ENCODE data around the gene PIP5K1B.
"Not testable (repeated sequence)": the region's sequence is repeated elsewhere in the genome, so short reads cannot be mapped to it uniquely, and the experiment has no call there.

The PIP5K1B gene

DNA sequence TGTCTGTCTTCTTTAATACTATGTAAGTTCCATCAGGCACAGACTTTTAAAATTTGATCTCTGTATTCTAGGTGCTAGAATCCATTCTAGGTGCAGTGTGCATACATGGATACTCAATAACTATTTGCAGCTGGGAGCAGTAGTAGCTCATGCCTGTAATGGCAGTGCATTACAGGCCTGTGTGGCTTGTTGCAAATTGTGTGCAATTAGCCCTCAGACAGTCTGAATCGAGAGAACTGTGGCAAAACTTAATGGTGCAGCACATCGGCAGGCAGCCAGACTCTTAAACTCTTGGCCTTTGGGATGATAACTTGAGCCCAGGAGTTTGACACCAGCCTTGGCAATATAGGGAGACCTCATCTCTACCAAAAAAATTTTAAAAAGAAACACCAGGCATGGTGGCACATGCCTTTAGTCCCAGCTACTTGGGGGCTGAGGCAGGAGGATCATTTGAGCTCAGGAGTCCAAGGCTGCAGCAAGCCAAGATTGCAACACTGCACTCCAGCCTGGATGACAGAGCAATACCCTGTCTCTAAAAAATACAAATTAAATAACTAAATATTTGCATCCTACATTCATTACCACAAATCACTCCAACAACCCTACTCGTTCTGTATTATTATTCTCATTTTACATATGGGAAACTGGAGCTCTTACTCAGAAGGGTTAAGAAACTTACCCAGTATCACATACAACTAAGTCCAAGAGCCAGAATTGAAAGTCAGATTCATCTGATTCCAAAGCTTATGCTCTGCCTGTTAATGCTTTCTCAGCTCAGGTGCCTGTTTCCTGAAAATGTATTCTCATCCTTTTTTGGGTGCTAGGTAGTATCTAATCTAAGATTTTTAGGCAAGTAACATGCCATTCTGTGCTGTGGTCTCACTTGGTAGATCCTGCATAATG lies 278.7 kb downstream of the PIP5K1B start:
- DNase-seq (ENCODE audit: low read depth in 2 of 2) = no peak

DNA sequence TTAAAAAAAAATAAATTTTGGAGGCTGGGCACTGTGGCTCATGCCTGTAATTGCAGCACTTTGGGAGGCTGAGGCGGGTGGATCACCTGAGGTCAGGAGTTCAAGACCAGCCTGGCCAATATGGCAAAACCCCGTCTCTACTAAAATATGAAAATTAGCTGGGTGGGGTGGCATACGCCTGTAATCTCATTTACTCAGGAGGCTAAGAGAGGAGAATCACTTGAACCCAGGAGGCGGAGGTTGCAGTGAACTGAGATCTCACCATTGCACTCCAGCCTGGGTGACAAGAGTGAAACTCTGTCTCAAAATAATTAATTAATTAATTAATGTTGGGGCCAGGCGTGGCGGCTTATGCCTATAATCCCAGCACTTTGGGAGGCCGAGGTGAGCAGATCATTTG lies 281.9 kb downstream of the PIP5K1B start:
- DNase-seq (ENCODE audit: low read depth in 2 of 2) = not testable (repeated sequence)

- no peak for DNase-seq (ENCODE audit: low read depth in 2 of 2)
Observed at GRCh38 chr9:68991457-68991856, 286.4 kb downstream of the PIP5K1B start.

GRCh38 chr9:68995776-68996175 lies 290.7 kb downstream of the PIP5K1B start:
- no peak for DNase-seq (ENCODE audit: low read depth in 2 of 2)

DNA sequence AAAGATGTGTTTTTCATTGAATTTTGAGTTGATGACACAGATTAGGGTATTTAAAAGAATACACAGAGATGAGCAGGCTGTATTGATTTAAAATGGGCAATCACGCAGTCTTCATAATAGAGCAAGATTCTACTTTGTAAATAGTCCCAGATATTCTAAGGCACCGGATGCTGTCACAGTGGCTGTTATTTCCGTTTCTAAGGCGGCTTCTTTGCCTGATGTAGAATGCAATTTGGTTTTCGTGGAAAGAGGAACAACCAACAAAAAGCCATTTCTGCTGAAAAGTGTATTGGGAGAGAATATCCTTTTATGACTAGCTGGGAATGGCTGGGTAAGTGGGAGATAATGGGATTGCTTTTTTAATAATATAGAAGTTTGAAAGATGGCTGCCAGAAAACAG lies 291.4 kb downstream of the PIP5K1B start:
- no peak for DNase-seq (ENCODE audit: low read depth in 2 of 2)

DNA sequence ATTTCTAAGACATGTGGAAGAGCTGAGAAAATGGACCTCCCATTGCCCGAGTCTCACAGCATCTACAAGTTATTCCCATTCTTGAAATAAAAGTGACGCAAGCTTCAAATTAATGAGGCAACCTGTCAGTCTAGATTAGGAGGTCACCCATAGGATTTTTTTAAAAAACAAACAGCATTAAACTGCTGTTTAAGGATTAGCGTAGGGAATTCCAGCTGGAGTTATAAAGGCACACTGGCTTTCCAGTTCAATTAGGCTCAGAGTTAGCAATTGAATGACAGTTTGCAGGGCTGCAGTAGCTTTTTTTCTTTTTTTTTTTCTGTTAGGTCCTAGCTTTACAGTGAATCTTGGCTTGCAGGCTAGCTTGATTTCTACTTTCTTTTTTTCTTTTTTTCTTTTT lies 292.6 kb downstream of the PIP5K1B start:
- no peak for DNase-seq (ENCODE audit: low read depth in 2 of 2)

DNA sequence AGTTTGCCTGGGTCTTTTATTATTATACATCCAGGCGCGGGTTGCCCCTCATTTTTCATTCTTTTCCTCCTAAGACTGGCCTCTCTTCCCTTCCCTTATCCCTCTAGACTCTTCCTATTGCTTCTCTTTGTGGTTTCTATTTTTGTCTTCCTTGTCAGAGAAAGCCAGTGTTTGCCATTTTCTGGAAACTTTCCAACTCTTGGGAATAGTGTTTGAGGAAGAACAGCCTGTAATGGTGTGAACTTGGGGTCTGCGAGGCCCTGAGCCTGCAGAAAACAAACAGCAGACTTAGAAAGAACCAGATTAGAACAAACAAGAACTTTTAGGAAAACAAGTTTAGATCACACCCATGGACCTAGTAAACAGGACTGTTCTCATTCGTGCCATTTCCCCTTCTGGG lies 293.3 kb downstream of the PIP5K1B start:
- DNase-seq (ENCODE audit: low read depth in 2 of 2) = no peak

GRCh38 chr9:68998812-68999211 lies 293.8 kb downstream of the PIP5K1B start:
- no peak for DNase-seq (ENCODE audit: low read depth in 2 of 2)

- DNase-seq (ENCODE audit: low read depth in 2 of 2) = peak; percentile 39 to 60
Observed at GRCh38 chr9:68999393-69000105, 294.5 kb downstream of the PIP5K1B start.

DNA sequence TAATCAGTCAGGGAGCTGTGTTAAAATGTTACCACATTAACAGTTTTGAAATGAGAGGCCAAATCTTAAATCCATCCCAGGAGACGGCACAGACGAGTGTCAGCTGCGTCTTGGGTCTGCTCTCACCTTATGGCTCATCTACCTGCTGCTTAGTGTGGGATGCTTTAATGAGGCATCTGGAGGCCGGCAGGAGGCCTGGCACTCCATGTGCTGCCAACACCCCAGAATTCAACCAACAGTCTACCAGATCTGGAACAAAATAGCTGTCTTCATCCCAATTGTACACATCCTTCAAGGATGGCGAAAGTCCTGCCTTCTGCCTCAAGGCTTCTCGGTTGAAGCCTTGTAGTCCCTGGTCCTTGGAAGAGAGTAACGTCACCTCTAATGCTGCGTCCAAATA lies 296.9 kb downstream of the PIP5K1B start:
- DNase-seq (ENCODE audit: low read depth in 2 of 2) = no peak

GRCh38 chr9:69003051-69003450 lies 298.0 kb downstream of the PIP5K1B start:
- DNase-seq (ENCODE audit: low read depth in 2 of 2) = no peak

- DNase-seq (ENCODE audit: low read depth in 2 of 2) = no peak
Observed at GRCh38 chr9:69004836-69005235, 299.8 kb downstream of the PIP5K1B start.

DNA sequence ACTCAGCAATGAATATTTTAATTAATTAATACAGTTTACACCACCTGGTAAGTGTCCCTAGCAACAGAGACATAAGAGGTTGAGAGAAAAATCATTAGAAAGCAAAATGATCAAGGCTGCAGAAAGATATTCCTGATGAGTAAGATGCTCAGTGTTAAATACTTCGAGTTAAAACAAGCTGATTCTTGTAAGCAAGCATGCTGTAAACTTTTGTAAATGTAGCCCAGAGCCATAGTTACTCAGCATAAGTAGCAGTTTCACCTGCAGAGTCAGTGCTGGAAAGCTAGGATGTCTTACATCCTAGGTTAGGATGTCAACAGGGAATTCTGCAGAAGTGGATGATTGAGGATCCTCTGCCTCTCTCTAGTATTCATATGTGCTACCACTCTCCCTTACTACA lies 304.7 kb downstream of the PIP5K1B start:
- DNase-seq (ENCODE audit: low read depth in 2 of 2) = no peak

- DNase-seq (ENCODE audit: low read depth in 2 of 2) = no peak
Observed at GRCh38 chr9:69012696-69013381, 307.8 kb downstream of the PIP5K1B start.

DNA sequence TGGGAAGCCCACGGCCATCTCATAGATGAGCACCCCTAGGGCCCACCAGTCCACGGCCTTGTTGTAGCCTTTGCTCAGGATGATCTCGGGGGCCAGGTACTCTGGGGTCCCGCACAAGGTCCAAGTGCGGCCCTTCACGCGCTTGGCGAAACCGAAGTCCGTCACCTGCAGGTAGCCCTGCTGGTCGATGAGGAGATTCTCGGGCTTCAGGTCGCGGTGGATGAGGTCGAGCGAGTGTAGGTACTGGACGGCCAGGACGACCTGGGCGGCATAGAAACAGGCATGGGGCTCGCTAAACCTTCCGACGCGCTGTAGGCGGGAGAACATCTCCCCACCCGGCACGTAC lies 308.3 kb downstream of the PIP5K1B start:
- no peak for DNase-seq (ENCODE audit: low read depth in 2 of 2)

DNA sequence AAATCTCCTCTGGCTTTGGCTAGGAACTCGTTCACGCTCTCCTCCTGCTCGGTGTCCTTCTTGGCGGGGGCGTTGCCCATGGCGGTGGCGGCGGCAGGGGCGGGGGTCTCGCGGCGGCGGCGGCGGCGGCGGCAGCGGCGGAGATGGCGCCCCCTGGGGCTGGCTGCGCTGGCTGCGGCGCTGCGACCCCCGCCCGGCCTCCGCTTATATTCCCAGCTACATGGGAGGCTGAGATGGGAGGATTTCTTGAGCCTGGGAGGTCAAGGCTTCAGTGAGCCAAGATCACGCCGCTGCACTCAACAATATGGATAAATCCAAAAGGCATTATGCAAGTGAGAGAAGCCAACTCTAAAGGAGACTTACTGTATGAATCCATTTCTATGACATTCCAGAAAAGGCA lies 309.0 kb downstream of the PIP5K1B start, which contains the start of gene PRKACG:
Gene PRKACG, minus strand, starts transcription at position 101 of the 400 bp plus-strand sequence. Its CDS starts 21 bp downstream, at position 80.
- no peak for DNase-seq (ENCODE audit: low read depth in 2 of 2)

- no peak for DNase-seq (ENCODE audit: low read depth in 2 of 2)
Observed at GRCh38 chr9:69016191-69017096, 311.4 kb downstream of the PIP5K1B start.

DNA sequence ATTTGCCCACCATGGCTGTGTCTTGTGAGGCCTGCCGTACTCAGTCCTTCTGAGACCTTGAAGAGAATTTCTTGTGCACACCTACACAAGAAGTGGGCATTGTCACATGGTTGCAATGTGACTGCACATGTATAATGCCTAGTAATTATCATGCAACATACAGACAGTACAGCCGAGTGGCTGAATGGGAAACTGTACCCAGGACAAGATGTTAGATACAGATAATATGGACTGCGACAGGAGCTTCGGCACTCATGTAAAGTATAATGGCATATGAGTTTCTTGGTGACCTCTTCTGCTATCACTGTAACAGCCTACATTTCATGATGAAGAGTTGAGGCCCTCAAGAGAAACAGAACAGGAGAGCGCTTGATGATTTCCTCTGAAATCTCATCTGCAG lies 313.7 kb downstream of the PIP5K1B start:
- no peak for DNase-seq (ENCODE audit: low read depth in 2 of 2)

GRCh38 chr9:69019808-69020207 lies 314.8 kb downstream of the PIP5K1B start:
- no peak for DNase-seq (ENCODE audit: low read depth in 2 of 2)

- no peak for DNase-seq (ENCODE audit: low read depth in 2 of 2)
Observed at GRCh38 chr9:69020301-69021145, 315.5 kb downstream of the PIP5K1B start.
